Measurements from ENCODE around the gene ADSL. TPM values are rescaled to one million over a fixed set of nuclear protein-coding genes. Genes with fewer than 3 reads are reported as not detected.

ADSL gene
- 143 and 162 TPM in 2 replicates for total RNA-seq

DNA sequence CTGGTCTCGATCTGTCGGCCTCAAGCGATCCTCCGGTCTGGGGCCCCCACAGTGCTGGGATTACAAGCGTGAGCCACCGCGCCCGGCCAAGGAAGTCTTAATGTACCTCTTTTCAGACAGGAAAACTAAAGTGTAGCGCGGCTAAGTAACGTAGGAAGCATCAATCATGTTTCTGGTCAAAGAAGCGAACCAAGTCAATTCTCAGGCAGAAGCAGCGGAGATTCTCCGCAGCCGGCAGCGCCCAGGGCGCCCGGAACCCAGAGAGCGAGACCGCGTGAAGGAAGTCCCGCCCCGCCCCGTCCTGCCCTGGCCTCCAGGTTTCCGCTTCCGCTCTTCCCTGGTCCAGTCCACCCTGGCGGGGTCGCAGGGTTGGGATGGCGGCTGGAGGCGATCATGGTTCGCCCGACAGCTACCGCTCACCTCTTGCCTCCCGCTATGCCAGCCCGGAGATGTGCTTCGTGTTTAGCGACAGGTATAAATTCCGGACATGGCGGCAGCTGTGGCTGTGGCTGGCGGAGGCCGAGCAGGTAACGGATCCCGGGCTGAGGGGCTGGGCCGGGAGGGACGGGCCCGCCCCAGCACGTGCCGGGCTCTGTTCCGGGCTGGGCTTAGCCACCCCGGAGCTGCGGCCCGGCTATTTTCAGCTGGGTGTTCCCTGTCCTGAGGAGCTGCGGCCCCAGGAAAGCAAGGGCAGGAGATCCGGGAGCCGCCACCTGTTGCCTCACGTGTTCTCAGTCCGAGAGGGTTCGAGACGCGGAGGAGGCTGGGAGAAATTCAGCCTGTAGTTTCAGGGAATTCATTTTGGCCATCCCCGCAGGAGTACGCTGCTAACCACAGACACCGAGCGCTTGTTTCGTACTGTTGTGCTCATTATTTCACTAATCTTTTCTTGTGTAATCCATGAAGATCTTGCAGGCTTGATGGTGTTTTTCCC lies at the start of gene ADSL:
Gene ADSL (plus strand): TSS at position 316 of the 934 bp plus-strand sequence. CDS start 59 bp downstream, at position 375.

Other genes starting within 250 kb of the ADSL start
- gene TNRC6B, start 168.6 kb upstream of the ADSL start, total RNA-seq: 22.0 and 28.3 TPM in 2 replicates
- 30.1 and 40.7 TPM in 2 replicates for gene SGSM3, start 24.1 kb downstream of the ADSL start, total RNA-seq

Data from subcutaneous preadipocyte (primary cell).